GM19463 (cell line): ENCODE data around the gene MRPS34.

Experiments used
- ATAC-seq: cut with Tn5 transposase; IDR thresholded peaks from one replicate; pipeline ENCODE4 v1.9.1; 2021; ENCODE audit warnings: mild to moderate bottlenecking, moderate library complexity; ENCODE audit not compliant: unreplicated experiment

The MRPS34 gene

GRCh38 chr16:1794908-1795666 lies 22.2 kb upstream of the MRPS34 start:
- ATAC-seq, result no peak

- no peak for ATAC-seq
These were observed 21.4 kb upstream of the MRPS34 start for GRCh38 chr16:1794221-1794871.

- ATAC-seq, result no peak
These were observed 20.8 kb upstream of the MRPS34 start, which contains the start of gene IGFALS for GRCh38 chr16:1793578-1794220. Gene IGFALS, minus strand, starts transcription at chr16:1793705. Its CDS starts 53 bp downstream, at chr16:1793652.

GRCh38 chr16:1792836-1793577 lies 20.1 kb upstream of the MRPS34 start:
- no peak for ATAC-seq

- no peak for ATAC-seq
These were observed 19.2 kb upstream of the MRPS34 start for GRCh38 chr16:1791943-1792812.

- ATAC-seq, result no peak
These were observed 18.5 kb upstream of the MRPS34 start for GRCh38 chr16:1791256-1791942.

- no peak for ATAC-seq
These were observed 17.8 kb upstream of the MRPS34 start for GRCh38 chr16:1790611-1791255.

GRCh38 chr16:1790261-1790610 lies 17.3 kb upstream of the MRPS34 start:
- no peak for ATAC-seq

GRCh38 chr16:1789643-1790045 lies 16.7 kb upstream of the MRPS34 start:
- ATAC-seq, result no peak

- no peak for ATAC-seq
These were observed 15.8 kb upstream of the MRPS34 start for GRCh38 chr16:1788708-1789100.

- no peak for ATAC-seq
These were observed 15.3 kb upstream of the MRPS34 start for GRCh38 chr16:1788095-1788707.

GRCh38 chr16:1787322-1788094 lies 14.6 kb upstream of the MRPS34 start:
- ATAC-seq, result no peak

GRCh38 chr16:1787056-1787321 lies 14.1 kb upstream of the MRPS34 start:
- ATAC-seq, result no peak

- ATAC-seq, result no peak
These were observed 13.5 kb upstream of the MRPS34 start for GRCh38 chr16:1786242-1787055.

GRCh38 chr16:1785846-1786170 lies 12.9 kb upstream of the MRPS34 start:
- ATAC-seq, result no peak

- no peak for ATAC-seq
These were observed 12.3 kb upstream of the MRPS34 start for GRCh38 chr16:1784977-1785845.
